Subcutaneous adipose tissue (tissue), 4 donors: Measurements from ENCODE around the gene TLR10. TPM values are rescaled to one million over a fixed set of nuclear protein-coding genes. Genes with fewer than 3 reads are reported as not detected.

Experiments
- total RNA-seq, 4 donors: library from RNA; depleted of rRNA; stranded (reverse); fragments of >200 nt; gene quantifications; one replicate each; pipeline ENCODE4 v1.1.0, GENCODE V29; 2016
- TF ChIP-seq, protein P1 (sequence below): fragments of 450-650 bp; IDR thresholded peaks from one replicate; pipeline ENCODE4 v1.5.1; 2016; ENCODE audit warnings: low read depth, mild to moderate bottlenecking, control low read depth, antibody characterized with exemption, moderate library complexity

Gene TLR10
- total RNA-seq, 4 donors from 2014 or later, result 0.34 to 2.1 (median 0.44) TPM; not detected in 1

DNA sequence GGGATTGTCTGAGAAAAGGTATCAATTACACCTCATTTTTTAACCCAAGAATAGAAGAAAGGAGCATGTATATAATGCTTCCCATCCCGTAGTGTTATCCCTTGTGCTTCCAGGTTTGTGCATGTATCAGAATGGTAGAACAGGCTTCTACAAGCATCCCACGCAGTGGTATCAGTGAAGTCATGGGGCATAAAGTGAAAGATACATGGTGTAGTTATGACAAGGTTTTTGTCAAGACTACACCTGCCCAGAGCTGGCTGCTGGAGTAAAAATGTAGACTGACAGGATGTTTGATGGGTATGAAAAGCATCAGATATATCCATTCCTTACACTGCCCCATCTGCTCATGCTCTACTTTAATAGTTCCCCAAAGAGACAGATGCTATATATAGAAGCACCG lies 12.3 kb upstream of the TLR10 start:
- TF ChIP-seq, protein P1, sequence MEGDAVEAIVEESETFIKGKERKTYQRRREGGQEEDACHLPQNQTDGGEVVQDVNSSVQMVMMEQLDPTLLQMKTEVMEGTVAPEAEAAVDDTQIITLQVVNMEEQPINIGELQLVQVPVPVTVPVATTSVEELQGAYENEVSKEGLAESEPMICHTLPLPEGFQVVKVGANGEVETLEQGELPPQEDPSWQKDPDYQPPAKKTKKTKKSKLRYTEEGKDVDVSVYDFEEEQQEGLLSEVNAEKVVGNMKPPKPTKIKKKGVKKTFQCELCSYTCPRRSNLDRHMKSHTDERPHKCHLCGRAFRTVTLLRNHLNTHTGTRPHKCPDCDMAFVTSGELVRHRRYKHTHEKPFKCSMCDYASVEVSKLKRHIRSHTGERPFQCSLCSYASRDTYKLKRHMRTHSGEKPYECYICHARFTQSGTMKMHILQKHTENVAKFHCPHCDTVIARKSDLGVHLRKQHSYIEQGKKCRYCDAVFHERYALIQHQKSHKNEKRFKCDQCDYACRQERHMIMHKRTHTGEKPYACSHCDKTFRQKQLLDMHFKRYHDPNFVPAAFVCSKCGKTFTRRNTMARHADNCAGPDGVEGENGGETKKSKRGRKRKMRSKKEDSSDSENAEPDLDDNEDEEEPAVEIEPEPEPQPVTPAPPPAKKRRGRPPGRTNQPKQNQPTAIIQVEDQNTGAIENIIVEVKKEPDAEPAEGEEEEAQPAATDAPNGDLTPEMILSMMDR, result no peak

DNA sequence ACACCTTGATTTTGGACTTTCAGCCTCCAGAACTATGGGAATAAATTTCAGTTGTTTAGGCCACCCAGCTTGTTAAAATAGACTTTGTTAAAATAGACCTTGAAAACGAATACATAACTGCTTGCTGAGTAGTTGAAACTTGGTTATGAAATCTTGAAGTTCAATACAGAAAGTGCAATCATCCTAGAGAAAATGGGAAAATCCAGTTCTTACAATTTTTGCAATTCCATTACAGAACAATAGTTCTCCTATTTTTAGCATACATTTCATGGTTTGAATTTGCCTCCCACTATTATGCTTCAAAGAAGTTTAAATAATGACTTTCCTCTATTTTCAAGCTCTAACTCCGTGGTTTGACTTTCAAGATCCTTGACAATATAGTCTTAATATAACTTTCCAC lies 11.3 kb upstream of the TLR10 start:
- TF ChIP-seq, protein P1, result no peak

DNA sequence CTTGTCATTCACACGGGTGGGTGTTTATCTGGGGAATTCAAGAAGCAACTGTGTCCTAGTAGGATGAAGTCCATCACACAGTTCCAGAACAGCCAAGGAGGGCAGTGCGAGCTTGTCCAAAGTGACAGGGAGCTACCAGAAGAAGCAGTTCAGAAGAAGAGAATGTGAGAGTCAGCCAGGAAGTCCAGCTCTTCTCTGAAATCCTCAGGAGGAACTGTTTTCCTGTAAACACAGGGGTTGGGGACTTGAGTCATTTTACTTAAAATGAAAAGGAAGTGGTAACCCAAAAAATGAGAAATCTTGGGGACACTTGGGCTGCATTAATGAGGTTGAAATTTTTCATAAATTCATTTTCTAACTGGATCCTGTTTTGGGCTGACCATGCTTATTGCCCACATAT lies 8.2 kb upstream of the TLR10 start:
- TF ChIP-seq, protein P1, result no peak

DNA sequence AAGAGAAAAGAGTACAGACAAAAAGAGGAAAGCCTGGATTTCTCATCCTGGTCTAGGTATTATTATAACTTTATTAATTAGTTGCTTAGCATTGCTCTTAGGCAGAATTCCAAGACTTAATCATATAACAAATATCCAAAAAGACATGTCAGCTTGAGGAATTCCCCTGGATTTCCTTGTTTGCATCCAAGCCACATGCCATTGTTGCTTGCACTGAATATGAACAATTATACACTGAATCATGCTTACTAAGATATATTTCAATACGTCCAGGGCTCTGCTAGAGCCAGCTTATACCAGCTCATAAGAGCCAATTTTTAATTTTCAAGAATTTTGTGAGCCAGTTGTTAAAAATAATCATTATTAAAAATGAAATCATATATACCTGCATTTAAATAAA lies 5.5 kb upstream of the TLR10 start:
- TF ChIP-seq, protein P1, result no peak

DNA sequence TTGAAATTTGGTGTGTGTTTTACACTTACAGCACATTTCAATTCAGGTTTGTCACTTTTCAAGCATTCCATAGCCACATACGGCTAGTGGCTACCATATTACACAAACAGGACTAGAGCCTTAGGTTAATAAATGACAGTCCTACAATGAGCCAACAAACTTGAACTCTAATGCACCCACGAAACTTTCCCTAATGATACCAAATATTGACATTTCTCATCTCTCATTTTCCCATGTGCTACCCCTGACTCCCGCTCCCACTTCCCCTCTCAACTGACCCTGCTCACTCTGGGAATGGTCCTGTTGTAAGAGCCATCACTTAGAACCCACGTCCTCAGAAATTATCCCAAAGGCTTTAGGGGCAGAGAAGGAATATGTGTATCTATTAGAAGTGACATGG lies 4.9 kb upstream of the TLR10 start:
- TF ChIP-seq, protein P1, result no peak

DNA sequence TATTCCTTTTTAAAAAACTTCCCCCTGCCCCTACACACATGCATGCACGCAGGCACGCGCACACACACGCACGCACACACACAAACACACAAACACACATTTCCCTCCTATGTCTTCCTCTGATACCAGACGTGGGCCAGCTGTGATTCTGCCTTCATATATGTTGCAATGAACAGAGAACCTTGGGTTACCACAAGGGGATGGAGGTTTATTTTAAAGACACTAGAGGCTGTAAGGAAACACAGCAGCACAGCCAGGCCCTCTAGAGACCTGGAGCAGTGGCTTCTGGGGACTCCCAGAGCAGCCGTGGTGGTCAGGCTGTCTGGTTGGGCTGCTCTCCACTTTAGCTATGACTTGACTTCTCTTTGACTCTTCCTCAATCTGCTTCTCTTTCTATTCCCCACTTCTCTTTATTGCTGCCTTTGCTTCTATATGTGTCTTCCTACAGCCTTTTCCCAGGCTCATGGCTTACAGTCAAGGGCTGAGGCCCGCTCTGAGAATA lies 3.2 kb upstream of the TLR10 start:
- TF ChIP-seq, protein P1, result no peak

DNA sequence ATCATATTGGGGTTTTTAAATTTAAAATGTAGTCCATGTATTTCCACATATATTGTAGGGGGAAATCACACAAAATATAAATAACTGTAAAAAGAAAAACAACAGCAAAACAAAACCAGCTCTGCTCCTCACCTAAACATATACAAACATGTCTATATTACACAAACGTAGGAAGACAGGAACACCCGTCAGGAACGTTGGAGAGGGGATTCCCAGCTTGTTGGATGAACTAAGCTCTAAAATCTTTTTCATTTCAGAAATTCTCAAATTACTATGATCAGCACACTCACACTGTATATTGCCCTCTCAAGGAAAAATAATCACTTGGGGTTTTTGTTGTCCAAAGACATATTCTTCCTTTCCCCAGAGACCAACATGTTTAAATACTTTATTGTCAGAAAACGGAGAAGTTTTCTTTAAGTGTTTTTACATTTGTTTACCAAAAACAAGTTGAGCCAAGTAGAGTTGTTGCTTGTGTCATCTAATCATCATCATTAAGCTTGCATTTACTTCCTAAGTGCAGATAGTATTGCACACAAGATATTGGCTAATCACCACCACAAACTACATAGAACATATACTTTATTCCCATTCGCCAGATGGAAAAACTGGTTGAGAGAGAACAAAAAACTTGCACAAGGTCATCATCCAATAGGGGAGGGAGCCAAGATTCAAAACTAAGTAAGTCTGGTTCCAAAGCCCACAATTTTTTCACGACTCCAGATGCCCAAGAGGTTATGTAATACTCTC lies 2.4 kb upstream of the TLR10 start:
- TF ChIP-seq, protein P1, result no peak
